Fibroblast of gingiva (primary cell): ENCODE data around the gene FHAD1.

Experiments used
- DNase-seq: peaks from one replicate; pipeline ENCODE4 v3.0.0-alpha.2; 2011; ENCODE audit warnings: low read depth

The FHAD1 gene

GRCh38 chr1:15439325-15439724, 192.3 kb downstream of the FHAD1 start:
- no peak for DNase-seq

- DNase-seq = no peak
Measured at GRCh38 chr1:15440357-15440756, 193.3 kb downstream of the FHAD1 start.

- DNase-seq = no peak
Measured at GRCh38 chr1:15441247-15441646, 194.2 kb downstream of the FHAD1 start.

- DNase-seq = no peak
Measured at GRCh38 chr1:15442119-15442518, 195.1 kb downstream of the FHAD1 start.

- DNase-seq = no peak
Measured at GRCh38 chr1:15442759-15443158, 195.7 kb downstream of the FHAD1 start.

- DNase-seq = no peak
Measured at GRCh38 chr1:15443281-15443680, 196.3 kb downstream of the FHAD1 start.

GRCh38 chr1:15444468-15445389, 197.7 kb downstream of the FHAD1 start:
- DNase-seq = no peak

GRCh38 chr1:15445390-15446122, 198.5 kb downstream of the FHAD1 start:
- no peak for DNase-seq

- no peak for DNase-seq
Measured at GRCh38 chr1:15446212-15446611, 199.2 kb downstream of the FHAD1 start.
